HG03354 (cell line): ENCODE results near the gene CDK12.
"Not testable (repeated sequence)": the region's sequence is repeated elsewhere in the genome, so short reads cannot be mapped to it uniquely, and the experiment has no call there.

Source experiments
- ATAC-seq: cut with Tn5 transposase; IDR thresholded peaks from one replicate; pipeline ENCODE4 v1.9.1; 2021; ENCODE audit warnings: mild to moderate bottlenecking; ENCODE audit not compliant: unreplicated experiment, poor library complexity, severe bottlenecking

CDK12 gene

GRCh38 chr17:39487490-39487889 lies 26.2 kb downstream of the CDK12 start:
- ATAC-seq = not testable (repeated sequence)

- no peak for ATAC-seq
These were observed 26.7 kb downstream of the CDK12 start for GRCh38 chr17:39487946-39488345.

- not testable (repeated sequence) for ATAC-seq
These were observed 35.6 kb downstream of the CDK12 start for GRCh38 chr17:39496921-39497320.

GRCh38 chr17:39507511-39507910 lies 46.2 kb downstream of the CDK12 start:
- no peak for ATAC-seq

GRCh38 chr17:39508987-39509386 lies 47.7 kb downstream of the CDK12 start:
- ATAC-seq = no peak

- ATAC-seq = no peak
These were observed 52.0 kb downstream of the CDK12 start for GRCh38 chr17:39513309-39513708.

GRCh38 chr17:39513915-39514314 lies 52.6 kb downstream of the CDK12 start:
- ATAC-seq = no peak

GRCh38 chr17:39517224-39517623 lies 55.9 kb downstream of the CDK12 start:
- ATAC-seq = no peak

- no peak for ATAC-seq
These were observed 64.7 kb downstream of the CDK12 start for GRCh38 chr17:39525801-39526506.

GRCh38 chr17:39527220-39527813 lies 66.0 kb downstream of the CDK12 start:
- no peak for ATAC-seq

- ATAC-seq = no peak
These were observed 68.2 kb downstream of the CDK12 start for GRCh38 chr17:39529455-39529854.

GRCh38 chr17:39530513-39530912 lies 69.2 kb downstream of the CDK12 start:
- no peak for ATAC-seq

GRCh38 chr17:39531252-39531651 lies 70.0 kb downstream of the CDK12 start:
- no peak for ATAC-seq

GRCh38 chr17:39533891-39534290 lies 72.6 kb downstream of the CDK12 start:
- no peak for ATAC-seq

- no peak for ATAC-seq
These were observed 73.6 kb downstream of the CDK12 start for GRCh38 chr17:39534768-39535405.

GRCh38 chr17:39536468-39536867 lies 75.2 kb downstream of the CDK12 start:
- ATAC-seq = no peak

- ATAC-seq = not testable (repeated sequence)
These were observed 76.1 kb downstream of the CDK12 start for GRCh38 chr17:39537364-39537763.

GRCh38 chr17:39538866-39539265 lies 77.6 kb downstream of the CDK12 start:
- ATAC-seq = no peak

GRCh38 chr17:39540611-39541010 lies 79.3 kb downstream of the CDK12 start:
- ATAC-seq = no peak

GRCh38 chr17:39541652-39542051 lies 80.4 kb downstream of the CDK12 start:
- ATAC-seq = no peak

- ATAC-seq = no peak
These were observed 81.9 kb downstream of the CDK12 start for GRCh38 chr17:39543176-39543575.
